ENCODE results near the gene PROS1. TPM values are rescaled to one million over a fixed set of nuclear protein-coding genes. Genes with fewer than 3 reads are reported as not detected.
A peak's percentile ranks its signal among the peaks of the same experiment; 100 is the strongest.

The PROS1 gene
- 100 to 1,000 TPM; 157 to 215 (median 183) TPM for total RNA-seq
- long read RNA-seq, transcript PROS1-202 (15 exons, 3,583 nt): major isoform, 35 of 51 reads
- long read RNA-seq, partial matches to known transcripts: 8 of 51 reads
- long read RNA-seq, other reads (novel, unspliced or antisense): 5 of 51 reads

DNA sequence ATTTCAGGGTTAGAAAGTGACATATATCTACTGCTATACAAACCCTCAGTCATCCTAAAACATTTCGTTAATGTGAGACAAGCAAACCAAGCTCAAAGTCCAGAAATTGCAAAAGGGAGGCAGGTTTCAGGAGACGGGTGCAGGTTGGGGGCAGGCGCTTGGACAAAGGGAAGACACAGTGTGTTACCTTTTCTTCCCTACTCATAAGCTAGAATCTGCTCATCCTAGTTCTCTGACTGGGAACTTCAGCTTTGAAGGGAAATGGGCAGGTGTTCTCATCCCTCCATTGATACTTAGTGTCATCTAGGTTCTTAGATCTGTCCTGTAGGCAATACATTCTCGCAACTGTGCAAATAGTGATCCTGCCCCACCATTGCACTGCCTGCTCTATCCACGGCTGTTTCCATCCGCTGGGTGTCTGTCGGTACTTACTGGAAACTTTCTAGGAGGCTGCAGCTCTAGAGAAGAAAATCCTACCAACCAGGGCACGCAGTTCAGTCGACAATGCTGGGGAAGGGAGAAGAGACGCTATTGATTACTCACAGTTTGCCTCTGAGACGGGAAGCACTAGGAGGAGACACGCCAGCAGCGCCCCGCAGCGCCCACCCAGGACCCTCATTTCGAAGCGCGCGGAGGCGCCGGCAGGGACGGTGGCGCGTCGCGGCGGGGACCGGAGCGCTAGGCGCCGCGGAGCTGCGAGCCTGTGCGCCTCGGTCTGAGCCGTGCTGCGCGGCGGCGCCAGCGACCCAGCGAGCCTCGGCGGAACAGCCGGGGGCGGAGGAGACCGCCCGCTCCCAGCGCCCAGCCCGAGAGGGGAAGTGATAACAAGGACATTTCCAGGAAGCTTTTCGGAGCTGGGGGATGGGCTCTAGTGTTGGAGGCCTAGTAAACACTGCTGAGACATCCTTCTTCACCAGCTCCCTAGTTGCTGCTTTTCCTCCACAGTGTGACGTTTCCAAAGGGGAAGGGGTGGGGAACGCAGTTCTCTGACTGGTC is at the start of gene PROS1:
PROS1 (minus strand) TSS at position 766 of the 996 bp plus-strand sequence; CDS start at position 619, 147 bp downstream.
- Histone ChIP-seq H3K4me1 (peaks cover 0 to 11% (median 5%) of the 10 kb centered on the region in 4 donors), H3K9me3 (no peaks in the 10 kb centered on the region), H3K27me3 (no peaks in the 10 kb centered on the region), H3K27ac (peak within 1 kb of the TSS; percentile 91 to 99 (median 96)), H3K4me3 (peak within 1 kb of the TSS; percentile 65 to 82 (median 70)), H3K36me3 (no peaks in the 10 kb centered on the region)
- TF ChIP-seq POLR2A (IDR thresholded peaks at IDR 0.05): peak; percentile 88
- TF ChIP-seq, protein P1, sequence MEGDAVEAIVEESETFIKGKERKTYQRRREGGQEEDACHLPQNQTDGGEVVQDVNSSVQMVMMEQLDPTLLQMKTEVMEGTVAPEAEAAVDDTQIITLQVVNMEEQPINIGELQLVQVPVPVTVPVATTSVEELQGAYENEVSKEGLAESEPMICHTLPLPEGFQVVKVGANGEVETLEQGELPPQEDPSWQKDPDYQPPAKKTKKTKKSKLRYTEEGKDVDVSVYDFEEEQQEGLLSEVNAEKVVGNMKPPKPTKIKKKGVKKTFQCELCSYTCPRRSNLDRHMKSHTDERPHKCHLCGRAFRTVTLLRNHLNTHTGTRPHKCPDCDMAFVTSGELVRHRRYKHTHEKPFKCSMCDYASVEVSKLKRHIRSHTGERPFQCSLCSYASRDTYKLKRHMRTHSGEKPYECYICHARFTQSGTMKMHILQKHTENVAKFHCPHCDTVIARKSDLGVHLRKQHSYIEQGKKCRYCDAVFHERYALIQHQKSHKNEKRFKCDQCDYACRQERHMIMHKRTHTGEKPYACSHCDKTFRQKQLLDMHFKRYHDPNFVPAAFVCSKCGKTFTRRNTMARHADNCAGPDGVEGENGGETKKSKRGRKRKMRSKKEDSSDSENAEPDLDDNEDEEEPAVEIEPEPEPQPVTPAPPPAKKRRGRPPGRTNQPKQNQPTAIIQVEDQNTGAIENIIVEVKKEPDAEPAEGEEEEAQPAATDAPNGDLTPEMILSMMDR (IDR thresholded peaks at IDR 0.05): peak in 1 of 4 donors; percentile 9
- DNase-seq: peak; percentile 88 to 92 (median 91)
- intact Hi-C loops (cut with DNase I): no loop called here
- ATAC-seq: peak; percentile 90 to 96 (median 91)
- WGBS (ENCODE audit: insufficient coverage, low coverage, low lambda C conversion rate, missing lambda C conversion rate): under 1% methylated on average over 29 of the region's 53 CpGs

DNA sequence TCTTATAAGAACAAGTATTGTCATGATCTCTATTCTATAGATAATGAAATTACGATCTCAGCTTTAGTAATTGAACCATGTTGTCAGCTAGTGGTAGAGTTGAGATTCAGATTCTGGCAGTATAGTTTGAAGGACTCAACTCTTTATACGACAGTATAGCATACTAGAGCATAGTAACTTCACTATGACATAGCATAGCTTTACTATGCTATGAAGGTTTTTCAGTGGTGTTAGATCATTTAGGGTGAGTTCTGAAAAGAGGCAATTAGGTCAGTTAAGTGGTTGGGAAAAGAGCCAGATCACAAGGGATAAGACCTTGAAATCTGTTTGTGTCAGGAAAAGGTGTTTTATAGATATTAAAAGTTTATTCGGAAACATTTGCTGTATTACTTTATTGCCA is 46.6 kb upstream of the PROS1 start:
- WGBS (ENCODE audit: insufficient coverage, low coverage, low lambda C conversion rate, missing lambda C conversion rate): 85% methylated on average over 3 of the region's 3 CpGs
- TF ChIP-seq, protein P1 (IDR thresholded peaks at IDR 0.05): no peak
- TF ChIP-seq POLR2A (IDR thresholded peaks at IDR 0.05): no peak
- no peak for DNase-seq
- Histone ChIP-seq H3K4me3 (no peak overlapping the region), H3K9me3 (no peaks in the 10 kb centered on the region), H3K27ac (no peak overlapping the region), H3K27me3 (no peaks in the 10 kb centered on the region), H3K4me1 (no peaks in the 10 kb centered on the region), H3K36me3 (no peaks in the 10 kb centered on the region)
- intact Hi-C loops (cut with DNase I): no loop called here
- no peak for ATAC-seq

DNA sequence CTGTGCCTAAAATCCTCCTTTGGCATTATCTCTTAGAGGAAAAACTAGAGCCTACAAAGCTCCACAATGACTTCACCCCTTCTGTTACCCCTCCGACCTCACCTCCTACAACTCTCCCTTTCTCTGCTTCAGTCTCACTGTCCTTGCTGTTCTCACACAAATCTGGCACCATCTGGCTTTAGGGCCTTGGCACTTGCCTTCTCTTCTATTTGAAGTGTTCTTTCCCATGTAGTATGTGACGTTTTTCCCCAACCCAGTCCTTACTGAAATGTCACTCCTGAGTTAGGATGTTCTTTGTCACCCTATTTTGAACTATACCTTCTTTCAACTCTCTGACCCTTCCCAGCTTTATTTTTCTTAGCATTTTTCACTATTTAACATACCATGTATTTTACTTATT is 46.0 kb upstream of the PROS1 start:
- H3K36me3 ChIP-seq: no peaks in the 10 kb centered on the region
- H3K27me3 ChIP-seq: no peaks in the 10 kb centered on the region
- no peak for DNase-seq
- no peaks in the 10 kb centered on the region for H3K9me3 ChIP-seq
- H3K27ac ChIP-seq: no peak overlapping the region
- WGBS (ENCODE audit: insufficient coverage, low coverage, low lambda C conversion rate, missing lambda C conversion rate): 75% methylated on average over 2 of the region's 2 CpGs
- TF ChIP-seq, protein P1 (IDR thresholded peaks at IDR 0.05): no peak
- TF ChIP-seq POLR2A (IDR thresholded peaks at IDR 0.05): no peak
- no peaks in the 10 kb centered on the region for H3K4me1 ChIP-seq
- ATAC-seq: no peak
- intact Hi-C loops (cut with DNase I): loop anchor here in 1 of 2 donors (10.0 kb wide), 1 partner anchor 55 kb away; no protein-coding TSS in a partner anchor
- H3K4me3 ChIP-seq: no peak overlapping the region

DNA sequence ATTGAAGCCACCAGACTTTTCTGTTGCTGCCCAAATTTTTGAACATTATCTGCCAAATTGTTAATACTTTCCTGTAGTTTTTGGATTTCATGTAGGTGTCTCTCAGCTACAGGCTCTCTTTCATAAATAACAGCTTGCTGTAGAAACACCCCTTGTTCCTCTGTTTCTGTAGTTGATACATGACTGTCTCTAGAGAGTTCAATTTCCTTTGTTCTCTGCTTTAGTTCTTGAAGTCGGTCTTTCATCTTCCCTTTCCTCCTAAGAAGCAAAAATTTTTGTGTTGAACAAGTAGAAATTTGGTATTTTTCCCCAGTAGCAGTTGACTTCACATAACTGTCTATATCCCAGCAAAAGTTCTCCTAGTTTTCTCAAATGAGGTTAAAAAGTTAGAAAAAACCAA is 41.3 kb upstream of the PROS1 start:
- intact Hi-C loops (cut with DNase I): loop anchor here in 1 of 2 donors (10.0 kb wide), 1 partner anchor 60 kb away; no protein-coding TSS in a partner anchor
- Histone ChIP-seq H3K4me1 (no peaks in the 10 kb centered on the region), H3K27ac (no peak overlapping the region), H3K4me3 (no peak overlapping the region), H3K27me3 (no peaks in the 10 kb centered on the region), H3K36me3 (no peaks in the 10 kb centered on the region), H3K9me3 (no peaks in the 10 kb centered on the region)
- no peak for ATAC-seq
- no peak for DNase-seq
- TF ChIP-seq, protein P1 (IDR thresholded peaks at IDR 0.05): no peak
- TF ChIP-seq POLR2A (IDR thresholded peaks at IDR 0.05): no peak
- WGBS (ENCODE audit: insufficient coverage, low coverage, low lambda C conversion rate, missing lambda C conversion rate): 77% methylated on average over 1 of the region's 1 CpG

Data from right lobe of liver (tissue), 6 donors.